Measurements from ENCODE around the gene IFI27. TPM values are rescaled to one million over a fixed set of nuclear protein-coding genes. Genes with fewer than 3 reads are reported as not detected.

IFI27 gene
- total and polyA plus RNA-seq, 2 of the 8 experiments (the other 6 are each of a cell fraction or from before 2014, with no cell fraction given): 0.76 to 2.2 TPM

DNA sequence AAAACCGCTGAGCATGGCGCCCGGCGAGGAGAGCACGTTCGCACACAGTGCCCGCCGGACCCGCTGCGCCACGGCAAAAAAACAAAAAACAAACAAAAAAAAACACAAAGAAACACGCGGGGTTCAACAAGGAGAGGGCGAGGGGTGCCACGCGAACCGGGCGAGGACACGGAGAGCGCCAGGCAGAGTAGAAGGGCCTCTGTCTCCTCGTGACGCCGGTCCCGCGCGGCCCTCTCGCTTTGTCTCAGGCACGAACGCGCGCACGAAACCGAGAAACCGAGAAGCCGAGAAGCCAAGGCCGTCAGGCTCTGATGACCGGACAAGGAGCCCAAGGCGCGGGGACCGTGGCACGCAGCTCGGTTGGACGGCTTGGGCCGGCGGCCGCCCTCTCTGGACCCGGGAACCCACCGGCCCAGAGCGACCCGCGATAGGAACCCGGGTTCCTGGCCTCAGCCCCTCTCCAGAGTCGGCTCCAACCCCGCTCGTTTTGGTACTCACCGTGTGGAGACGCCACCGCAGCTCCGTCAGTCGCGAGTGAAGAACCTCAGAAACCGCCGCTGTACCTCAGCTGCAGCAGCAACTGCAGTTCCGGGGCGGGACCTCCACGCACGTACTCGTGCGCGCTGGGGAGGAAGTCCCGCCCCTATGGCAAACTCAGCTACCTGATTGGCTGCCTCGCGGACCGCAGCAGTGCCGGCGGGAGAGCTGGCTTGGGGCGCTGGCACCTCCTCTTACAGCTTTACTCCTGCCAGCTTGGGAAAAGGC, 29.7 kb upstream of the IFI27 start, which contains the start of the genes DDX24 and IFI27L1 (continued):
- TF ChIP-seq, protein P1, sequence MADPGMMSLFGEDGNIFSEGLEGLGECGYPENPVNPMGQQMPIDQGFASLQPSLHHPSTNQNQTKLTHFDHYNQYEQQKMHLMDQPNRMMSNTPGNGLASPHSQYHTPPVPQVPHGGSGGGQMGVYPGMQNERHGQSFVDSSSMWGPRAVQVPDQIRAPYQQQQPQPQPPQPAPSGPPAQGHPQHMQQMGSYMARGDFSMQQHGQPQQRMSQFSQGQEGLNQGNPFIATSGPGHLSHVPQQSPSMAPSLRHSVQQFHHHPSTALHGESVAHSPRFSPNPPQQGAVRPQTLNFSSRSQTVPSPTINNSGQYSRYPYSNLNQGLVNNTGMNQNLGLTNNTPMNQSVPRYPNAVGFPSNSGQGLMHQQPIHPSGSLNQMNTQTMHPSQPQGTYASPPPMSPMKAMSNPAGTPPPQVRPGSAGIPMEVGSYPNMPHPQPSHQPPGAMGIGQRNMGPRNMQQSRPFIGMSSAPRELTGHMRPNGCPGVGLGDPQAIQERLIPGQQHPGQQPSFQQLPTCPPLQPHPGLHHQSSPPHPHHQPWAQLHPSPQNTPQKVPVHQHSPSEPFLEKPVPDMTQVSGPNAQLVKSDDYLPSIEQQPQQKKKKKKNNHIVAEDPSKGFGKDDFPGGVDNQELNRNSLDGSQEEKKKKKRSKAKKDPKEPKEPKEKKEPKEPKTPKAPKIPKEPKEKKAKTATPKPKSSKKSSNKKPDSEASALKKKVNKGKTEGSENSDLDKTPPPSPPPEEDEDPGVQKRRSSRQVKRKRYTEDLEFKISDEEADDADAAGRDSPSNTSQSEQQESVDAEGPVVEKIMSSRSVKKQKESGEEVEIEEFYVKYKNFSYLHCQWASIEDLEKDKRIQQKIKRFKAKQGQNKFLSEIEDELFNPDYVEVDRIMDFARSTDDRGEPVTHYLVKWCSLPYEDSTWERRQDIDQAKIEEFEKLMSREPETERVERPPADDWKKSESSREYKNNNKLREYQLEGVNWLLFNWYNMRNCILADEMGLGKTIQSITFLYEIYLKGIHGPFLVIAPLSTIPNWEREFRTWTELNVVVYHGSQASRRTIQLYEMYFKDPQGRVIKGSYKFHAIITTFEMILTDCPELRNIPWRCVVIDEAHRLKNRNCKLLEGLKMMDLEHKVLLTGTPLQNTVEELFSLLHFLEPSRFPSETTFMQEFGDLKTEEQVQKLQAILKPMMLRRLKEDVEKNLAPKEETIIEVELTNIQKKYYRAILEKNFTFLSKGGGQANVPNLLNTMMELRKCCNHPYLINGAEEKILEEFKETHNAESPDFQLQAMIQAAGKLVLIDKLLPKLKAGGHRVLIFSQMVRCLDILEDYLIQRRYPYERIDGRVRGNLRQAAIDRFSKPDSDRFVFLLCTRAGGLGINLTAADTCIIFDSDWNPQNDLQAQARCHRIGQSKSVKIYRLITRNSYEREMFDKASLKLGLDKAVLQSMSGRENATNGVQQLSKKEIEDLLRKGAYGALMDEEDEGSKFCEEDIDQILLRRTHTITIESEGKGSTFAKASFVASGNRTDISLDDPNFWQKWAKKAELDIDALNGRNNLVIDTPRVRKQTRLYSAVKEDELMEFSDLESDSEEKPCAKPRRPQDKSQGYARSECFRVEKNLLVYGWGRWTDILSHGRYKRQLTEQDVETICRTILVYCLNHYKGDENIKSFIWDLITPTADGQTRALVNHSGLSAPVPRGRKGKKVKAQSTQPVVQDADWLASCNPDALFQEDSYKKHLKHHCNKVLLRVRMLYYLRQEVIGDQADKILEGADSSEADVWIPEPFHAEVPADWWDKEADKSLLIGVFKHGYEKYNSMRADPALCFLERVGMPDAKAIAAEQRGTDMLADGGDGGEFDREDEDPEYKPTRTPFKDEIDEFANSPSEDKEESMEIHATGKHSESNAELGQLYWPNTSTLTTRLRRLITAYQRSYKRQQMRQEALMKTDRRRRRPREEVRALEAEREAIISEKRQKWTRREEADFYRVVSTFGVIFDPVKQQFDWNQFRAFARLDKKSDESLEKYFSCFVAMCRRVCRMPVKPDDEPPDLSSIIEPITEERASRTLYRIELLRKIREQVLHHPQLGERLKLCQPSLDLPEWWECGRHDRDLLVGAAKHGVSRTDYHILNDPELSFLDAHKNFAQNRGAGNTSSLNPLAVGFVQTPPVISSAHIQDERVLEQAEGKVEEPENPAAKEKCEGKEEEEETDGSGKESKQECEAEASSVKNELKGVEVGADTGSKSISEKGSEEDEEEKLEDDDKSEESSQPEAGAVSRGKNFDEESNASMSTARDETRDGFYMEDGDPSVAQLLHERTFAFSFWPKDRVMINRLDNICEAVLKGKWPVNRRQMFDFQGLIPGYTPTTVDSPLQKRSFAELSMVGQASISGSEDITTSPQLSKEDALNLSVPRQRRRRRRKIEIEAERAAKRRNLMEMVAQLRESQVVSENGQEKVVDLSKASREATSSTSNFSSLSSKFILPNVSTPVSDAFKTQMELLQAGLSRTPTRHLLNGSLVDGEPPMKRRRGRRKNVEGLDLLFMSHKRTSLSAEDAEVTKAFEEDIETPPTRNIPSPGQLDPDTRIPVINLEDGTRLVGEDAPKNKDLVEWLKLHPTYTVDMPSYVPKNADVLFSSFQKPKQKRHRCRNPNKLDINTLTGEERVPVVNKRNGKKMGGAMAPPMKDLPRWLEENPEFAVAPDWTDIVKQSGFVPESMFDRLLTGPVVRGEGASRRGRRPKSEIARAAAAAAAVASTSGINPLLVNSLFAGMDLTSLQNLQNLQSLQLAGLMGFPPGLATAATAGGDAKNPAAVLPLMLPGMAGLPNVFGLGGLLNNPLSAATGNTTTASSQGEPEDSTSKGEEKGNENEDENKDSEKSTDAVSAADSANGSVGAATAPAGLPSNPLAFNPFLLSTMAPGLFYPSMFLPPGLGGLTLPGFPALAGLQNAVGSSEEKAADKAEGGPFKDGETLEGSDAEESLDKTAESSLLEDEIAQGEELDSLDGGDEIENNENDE (IDR thresholded peaks at IDR 0.05; ENCODE audit: insufficient replicate concordance, low read length): no peak
- TF ChIP-seq SAP30 (IDR thresholded peaks at IDR 0.05; ENCODE audit: insufficient read depth, insufficient replicate concordance, low read length) (no peak), BCL11A (IDR thresholded peaks at IDR 0.05; ENCODE audit: low read depth in 2 of 2, low read length in 2 of 2) (no peak), RNF2 (IDR thresholded peaks at IDR 0.05; ENCODE audit: borderline replicate concordance, low read depth, low read length, missing control alignments, poor library complexity, severe bottlenecking) (no peak), CTBP2 (IDR thresholded peaks at IDR 0.05; ENCODE audit: borderline replicate concordance, insufficient read depth, insufficient read length, low read length) (no peak), RAD21 (IDR thresholded peaks at IDR 0.05 in 1 of 2, conservative IDR thresholded peaks at IDR 0.05 in 1 of 2; ENCODE audit: low read depth in 2 of 2, low read length in 2 of 2) (no peak)
- TF ChIP-seq, protein P2, sequence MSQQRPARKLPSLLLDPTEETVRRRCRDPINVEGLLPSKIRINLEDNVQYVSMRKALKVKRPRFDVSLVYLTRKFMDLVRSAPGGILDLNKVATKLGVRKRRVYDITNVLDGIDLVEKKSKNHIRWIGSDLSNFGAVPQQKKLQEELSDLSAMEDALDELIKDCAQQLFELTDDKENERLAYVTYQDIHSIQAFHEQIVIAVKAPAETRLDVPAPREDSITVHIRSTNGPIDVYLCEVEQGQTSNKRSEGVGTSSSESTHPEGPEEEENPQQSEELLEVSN (IDR thresholded peaks at IDR 0.05): peak; percentile 34; the same call in 1 of the 2 replicates
